ENCODE results near the gene OR13C3.
"Not testable (repeated sequence)": the region's sequence is repeated elsewhere in the genome, so short reads cannot be mapped to it uniquely, and the experiment has no call there.

The OR13C3 gene

DNA sequence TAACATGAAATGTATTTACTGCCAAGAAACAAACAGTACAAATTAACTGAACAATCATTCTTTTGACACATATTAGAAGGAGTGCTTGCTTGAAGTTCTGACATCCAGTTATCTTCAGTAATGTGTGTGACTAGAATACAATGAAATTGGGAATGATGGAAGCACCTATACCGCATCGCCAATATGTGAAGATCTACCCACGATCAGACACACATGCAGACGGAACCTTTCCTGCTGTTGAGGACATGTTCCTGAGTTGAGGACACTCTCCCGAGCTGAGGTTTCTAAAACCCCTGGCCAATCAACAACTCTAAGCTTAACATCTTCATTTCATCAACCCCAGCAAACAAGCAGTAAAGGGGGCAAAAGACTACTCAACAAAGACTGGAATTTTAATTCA is at the start of gene OR13C3:
TSS of gene OR13C3 (minus strand) at position 101 of the 400 bp plus-strand sequence. CDS start 133 bp downstream, outside the sequence.
- DNase-seq = no peak

DNA sequence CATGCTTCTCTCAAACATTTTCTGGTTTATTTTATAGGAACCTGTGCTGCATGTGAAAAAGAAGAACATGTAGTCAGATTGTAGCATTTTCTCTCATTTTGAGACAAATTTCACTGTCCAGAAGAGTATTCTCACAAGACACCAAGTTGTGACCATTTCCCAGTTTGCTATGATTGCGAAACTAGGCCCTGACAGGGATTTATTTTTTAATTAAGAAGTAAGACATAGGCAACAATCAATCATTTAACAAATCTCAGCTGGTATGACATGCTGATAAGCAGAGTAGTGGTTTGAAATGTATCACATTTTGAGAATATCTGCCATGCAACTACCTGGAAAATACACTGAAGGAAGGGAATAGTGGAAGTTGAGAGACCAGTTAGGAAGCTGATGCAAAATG is 43.9 kb upstream of the OR13C3 start:
- no peak for DNase-seq

DNA sequence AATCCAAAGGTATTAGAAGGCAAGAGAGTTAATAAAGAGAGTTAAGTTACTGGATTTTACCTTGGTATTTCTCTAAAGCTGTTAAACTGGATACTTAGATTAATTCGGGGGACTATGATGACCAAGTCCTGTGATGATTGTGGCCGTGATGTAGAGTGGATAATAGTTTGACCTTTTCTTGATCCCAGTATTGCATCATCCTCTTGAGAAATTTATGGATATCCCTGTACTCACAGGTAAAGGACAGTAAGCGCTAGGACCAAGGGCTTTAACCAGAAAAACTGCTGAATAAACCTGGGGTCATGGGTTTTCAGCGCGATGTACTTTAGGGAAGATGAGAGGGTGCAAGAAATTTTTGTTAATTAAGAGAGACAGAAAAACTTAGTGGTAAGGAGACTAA is 40.6 kb upstream of the OR13C3 start:
- DNase-seq = no peak

DNA sequence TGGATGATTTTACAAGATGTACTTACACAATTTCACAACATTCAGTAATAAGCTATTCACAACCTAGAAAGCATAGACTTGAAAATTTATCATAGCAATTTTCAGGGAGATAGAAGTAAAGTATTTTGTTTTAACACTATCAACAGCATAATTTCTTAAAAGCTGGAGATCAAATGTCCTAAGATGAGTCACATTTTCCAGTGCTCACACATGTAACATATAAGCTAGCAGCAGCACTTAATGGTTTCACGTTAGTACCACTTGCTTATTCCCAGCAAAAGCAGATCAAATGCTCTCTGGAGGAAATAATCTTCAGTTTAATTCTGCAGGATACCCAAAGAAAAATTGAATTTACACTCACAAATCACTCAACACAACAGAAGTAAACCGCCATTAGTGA is 38.8 kb upstream of the OR13C3 start:
- no peak for DNase-seq

DNA sequence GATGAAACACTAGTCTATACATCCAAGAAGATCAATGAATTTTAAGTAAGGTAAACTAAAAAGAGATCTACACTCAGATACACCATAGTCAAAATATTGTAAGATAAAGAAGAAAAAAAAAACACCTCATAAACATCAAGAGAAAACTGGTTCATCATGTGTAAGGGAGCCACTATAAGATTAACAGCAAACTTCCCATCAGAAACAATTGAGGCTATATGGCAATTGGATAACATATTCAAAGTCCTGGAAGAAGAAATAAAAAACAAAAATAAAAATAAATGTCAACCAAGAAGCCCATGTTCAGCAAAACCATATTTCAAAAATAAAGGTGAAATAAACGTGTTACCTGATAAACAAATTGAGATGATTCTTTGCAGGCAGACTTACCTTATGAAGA is 36.0 kb upstream of the OR13C3 start:
- DNase-seq = no peak

DNA sequence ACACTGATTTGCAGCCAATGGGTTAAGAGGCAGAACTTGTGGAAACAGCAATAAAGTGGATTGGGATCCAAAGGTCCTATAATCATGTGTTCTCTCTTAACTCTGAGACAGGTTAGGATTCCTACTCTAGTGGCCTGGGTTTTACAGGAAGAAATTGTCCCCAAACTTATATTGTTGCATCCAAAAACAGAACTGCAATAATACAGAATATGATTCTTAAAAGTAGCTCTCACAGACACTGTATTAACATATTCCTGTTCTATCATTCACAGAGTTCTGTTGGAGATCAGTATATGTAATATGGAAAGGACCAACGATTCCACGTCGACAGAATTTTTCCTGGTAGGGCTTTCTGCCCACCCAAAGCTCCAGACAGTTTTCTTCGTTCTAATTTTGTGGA is 32.2 kb upstream of the OR13C3 start, which contains the start of gene OR13C8:
TSS of gene OR13C8 (plus strand) at position 301 of the 400 bp plus-strand sequence. CDS start at position 301, 0 bp downstream.
- DNase-seq = no peak

DNA sequence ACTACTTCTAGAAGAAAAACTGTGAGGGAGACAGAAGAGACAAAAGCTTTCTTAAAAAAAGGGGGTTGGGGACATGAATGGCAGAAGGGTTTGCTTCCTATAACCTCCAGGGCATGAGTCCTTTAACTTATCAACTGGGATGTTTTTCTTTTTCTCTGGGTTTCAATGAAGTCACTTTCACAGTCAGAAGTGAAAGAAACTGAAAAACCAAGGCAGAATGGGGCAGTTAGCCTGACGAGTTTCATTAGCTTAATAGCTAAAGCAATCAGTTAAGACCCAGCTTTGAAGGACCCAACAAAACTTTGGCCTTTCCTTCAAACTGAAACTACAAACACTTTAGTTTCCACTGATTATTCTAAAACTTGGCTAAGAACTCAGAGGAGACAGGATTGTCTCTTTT is 27.7 kb upstream of the OR13C3 start:
- no peak for DNase-seq

DNA sequence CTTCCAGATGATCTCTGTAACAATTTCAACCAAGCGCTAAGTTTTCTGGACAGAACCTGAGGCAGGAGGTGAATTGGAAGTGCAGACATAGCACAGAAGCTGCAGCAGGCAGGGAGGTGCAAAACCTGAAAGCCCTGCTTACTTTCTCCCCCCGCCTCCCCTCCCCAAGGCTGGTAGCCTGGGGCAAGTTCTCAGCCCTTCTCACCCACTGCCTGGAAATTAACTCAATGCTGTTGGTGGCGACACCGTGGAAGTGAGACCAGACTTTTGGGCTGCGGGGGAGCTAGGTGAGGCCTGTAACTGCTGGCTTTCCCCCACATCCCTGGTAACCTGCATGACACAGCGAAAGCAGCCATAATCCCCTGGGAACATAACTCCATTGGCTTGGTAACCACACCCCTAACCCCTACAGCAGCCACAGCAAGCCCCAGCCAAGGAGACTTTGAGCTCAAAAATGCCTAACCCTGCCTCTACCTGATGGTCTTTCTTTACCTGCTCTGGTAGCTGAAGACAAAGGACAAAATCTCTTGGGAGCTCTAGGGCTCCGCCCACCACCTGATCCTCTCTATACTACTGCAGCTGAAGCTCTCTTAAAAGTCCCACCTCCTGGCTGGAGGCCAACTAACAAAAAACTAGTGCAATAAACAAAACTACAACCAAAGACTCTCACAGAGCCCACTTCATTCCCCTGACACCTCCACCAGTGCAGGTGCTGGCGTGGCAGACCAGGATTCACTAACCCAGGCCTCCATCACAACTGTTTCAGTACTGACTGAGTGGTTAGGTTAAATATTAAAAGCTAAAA is 20.4 kb upstream of the OR13C3 start:
- DNase-seq = no peak

DNA sequence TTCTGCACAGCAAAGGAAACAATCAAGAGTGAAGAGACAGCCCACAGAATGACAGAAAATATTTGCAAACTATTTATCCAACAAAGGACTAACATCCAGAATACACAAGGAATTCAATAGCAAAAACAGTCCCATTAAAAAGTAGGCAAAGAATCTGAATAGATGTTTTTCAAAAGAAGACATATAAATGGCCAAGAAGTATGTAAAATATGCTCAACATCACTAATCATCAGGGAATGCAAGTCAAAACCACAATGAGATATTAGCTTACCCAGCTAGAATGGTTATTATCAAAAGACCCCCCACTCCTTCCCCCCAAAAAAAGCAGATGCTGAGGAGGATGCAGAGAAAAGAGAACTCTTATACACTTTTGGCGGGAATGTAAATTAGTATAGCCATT is 18.9 kb upstream of the OR13C3 start:
- DNase-seq = no peak

DNA sequence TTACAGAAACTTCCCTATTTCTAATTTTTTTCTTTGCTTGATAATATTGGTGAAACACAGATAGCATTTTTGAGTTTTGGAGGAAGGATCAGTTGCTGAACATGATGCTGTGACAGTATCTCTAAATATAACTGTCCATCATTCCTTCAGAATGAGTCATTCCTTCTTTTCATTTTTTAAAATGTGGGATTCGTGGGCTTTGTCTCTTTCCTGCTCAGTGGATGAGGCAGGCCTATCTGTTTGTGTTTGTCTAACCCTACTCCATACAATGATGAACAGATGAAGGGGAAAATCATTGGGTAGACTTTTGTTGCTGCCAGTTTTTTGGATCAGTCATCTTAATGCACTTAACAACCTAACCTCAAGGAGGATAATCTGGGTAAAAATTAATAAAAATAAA is 16.6 kb upstream of the OR13C3 start:
- no peak for DNase-seq

DNA sequence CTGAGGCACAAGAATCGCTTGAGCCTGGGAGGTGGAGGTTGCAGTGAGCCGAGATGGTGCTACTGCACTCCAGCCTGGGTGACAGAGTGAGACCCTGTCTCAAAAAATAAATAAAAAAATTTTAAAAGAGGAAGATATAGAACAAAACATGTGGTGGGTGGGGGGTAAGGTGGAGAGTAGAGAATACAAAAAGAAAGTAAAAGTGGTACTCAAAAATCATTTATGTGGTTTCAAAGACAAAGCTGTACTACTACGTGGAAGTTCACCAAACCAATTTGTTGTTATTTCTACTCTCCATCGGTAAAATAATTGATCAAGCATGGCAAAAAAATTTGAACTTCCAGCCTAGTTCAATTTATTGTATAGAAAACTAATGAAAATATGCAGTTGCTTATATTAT is 8.0 kb upstream of the OR13C3 start:
- DNase-seq = no peak

DNA sequence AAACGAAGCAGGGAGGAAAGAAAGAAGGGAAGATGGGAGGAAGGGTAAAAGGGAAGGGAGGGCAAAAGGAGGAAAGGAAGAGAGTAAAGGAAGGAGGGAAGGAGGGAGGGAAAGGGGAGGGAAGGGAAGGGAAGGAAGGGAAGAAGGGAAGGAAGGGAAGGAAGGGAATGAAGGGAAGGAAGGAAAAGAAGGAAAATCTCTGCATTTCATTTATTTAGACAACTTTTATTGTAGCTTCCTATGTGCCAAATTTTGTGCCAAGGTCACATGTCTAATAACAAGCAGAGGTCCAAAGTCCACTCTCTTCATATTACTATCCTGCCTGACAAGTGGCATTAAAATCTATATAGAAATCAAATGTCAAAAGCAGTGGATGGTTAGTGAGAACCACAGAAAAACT is 2.6 kb upstream of the OR13C3 start:
- DNase-seq = no peak

DNA sequence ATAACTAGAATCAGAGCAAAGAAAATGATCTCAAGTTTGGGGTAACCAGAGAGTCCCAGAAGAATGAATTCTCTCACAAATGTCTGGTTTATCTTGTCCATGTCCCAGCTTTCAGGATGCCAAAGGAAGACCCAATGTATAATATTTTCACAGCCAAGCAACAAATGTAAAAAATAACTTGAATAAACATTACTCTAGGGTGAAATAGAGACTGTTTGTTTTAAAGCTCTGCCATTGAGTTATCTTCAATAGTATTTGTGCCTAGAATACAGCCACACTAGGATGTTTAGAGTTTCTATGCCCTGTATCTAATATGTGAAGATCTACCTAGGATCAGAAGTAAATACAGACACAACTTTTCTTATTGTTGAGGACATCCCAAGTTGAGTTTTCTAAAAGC is 9.5 kb downstream of the OR13C3 start, which contains the start of gene OR13C4:
TSS of gene OR13C4 (minus strand) at position 101 of the 400 bp plus-strand sequence. CDS start at position 101, 0 bp downstream.
- DNase-seq = no peak

DNA sequence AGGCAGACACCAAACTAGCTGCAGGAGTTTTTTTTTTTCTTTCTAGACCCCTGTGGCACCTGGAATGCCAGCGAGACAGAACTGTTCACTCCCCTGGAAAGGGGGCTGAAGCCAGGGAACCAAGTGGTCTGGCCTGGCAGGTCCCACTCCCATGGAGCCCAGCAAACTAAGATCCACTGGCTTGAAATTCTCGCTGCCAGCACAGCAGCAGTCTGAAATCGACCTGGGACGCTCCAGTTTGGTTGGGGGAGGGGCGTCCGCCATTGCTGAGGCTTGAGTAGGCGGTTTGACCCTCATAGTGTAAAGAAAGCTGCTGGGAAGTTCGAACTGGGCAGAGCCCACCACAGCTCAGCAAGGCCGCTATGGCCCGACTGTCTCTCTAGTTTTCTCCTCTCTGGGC is 16.4 kb downstream of the OR13C3 start:
- not testable (repeated sequence) for DNase-seq

DNA sequence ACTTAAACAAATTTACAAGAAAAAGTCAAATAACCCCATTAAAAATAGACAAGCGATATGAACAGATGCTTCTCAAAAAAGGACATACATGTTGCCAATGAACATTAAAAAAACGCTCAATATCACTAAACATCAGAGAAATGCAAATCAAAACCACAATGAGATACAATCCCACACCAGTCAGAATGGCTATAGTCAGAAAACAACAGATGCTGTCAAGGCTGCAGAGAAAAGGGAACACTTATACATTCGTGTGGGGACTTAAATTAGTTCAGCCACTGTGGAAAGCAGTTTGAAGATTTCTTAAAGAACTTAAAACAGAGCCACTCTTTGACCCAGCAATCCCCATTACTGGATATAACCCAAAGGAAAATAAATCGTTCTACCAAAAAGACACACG is 21.8 kb downstream of the OR13C3 start:
- no peak for DNase-seq

DNA sequence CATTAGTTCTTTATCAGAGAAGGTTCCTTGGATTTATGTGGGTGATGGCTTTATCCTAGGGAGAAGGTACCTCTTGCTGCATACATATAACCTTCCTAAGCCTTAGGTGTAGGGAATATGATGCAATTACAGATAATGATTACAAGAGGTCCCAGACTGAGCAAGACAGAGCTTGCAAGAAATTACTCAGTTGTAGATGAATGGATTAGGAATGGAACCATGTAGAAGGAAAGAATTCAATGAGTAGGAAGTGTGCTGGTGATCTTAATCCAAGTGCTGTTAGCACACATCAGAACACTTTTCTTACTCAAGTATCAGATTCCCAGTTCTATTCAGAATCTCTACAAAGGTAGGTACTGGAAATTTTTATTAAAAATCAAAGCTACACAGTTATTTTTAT is 30.1 kb downstream of the OR13C3 start:
- DNase-seq = no peak

DNA sequence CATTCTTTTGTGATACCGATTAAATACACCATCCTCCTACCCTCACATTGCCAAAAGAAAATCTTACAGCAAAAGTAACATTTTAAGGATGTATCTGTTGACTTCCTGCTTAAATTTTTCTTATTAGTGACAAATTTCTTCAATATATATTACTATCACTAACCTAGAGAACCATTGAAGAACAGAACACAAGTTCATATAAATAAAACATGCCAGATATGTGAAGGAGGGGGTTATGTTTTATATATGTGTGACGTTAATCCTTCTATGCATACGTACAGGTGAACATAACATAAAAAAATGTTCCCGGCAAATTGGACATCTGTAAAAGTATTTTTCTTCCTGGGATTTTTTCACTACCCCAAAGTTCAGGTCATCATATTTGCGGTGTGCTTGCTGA is 32.7 kb downstream of the OR13C3 start, which contains the start of gene OR13F1:
TSS of gene OR13F1 (plus strand) at position 301 of the 400 bp plus-strand sequence. CDS start at position 301, 0 bp downstream.
- DNase-seq = no peak

DNA sequence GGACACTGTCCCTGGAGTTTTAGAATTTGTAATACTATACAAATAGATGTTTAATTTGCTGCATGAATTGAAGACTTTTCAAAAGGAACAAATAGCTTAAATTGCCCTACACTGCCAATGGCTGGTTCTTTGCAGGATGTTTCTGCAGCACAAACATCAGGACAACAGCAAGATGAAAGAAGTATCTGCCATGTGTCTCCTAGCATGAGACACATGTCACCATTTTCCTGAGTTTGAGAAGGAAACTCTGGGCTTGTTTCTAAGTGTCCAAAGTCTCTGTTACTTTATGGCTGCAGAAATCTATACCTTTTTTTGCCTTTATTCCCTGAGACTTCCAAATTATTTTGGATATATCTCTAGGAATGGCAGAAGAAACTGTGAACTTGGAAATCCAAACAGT is 33.2 kb downstream of the OR13C3 start:
- DNase-seq = no peak

DNA sequence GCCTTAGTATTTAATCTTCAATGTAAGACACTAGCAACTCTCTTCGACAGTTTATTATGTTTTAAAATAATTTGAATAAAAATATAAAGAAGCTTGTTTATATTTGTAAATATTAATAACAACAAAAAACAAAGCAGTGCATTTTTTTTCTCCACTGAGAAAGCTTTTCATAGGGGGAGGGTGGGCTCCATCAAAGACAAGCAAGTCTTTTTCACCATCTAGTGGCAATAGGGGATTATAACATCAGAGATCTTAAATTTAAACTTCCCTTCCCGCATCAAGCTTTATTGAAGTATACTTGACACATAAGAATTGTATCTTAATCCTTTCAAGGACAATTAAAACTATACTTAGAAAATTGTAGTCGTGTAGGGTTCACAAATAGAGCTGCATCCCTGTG is 41.8 kb downstream of the OR13C3 start:
- DNase-seq = no peak
